Neutrophil (primary cell): ENCODE data around the gene IL4.

Source experiments
- H3K27ac ChIP-seq: fragments of 200-600 bp; sonication (generic); 2 replicates; pipeline ENCODE4 v1.5.1; 2016; ENCODE audit warnings: mild to moderate bottlenecking, moderate library complexity
- H3K27me3 ChIP-seq: fragments of 200-600 bp; sonication (generic); 2 replicates; pipeline ENCODE4 v1.6.0; 2016; ENCODE audit warnings: mild to moderate bottlenecking
- H3K36me3 ChIP-seq: fragments of 200-600 bp; sonication (generic); 2 replicates; pipeline ENCODE4 v1.5.1; 2017
- H3K4me1 ChIP-seq, 2 experiments: fragments of 200-600 bp in 1 of 2; sonication (generic) in 1 of 2; 1 replicate in 1 of 2; 2 replicates in 1 of 2; pipeline versions ENCODE4 v1.5.1 to v1.6.1; 2013 to 2016; ENCODE audit warnings: low read depth in 1 of 2, low read length in 1 of 2, mild to moderate bottlenecking in 1 of 2, moderate library complexity in 1 of 2; ENCODE audit not compliant: control insufficient read depth in 1 of 2, insufficient read depth in 1 of 2
- H3K4me3 ChIP-seq, 2 experiments: fragments of 200-600 bp in 1 of 2; sonication (generic) in 1 of 2; 1 replicate in 1 of 2; 2 replicates in 1 of 2; pipeline ENCODE4 v1.5.1; 2013 to 2016; ENCODE audit warnings: low read depth in 1 of 2, low read length in 1 of 2, mild to moderate bottlenecking in 1 of 2, moderate library complexity in 1 of 2
- H3K9me3 ChIP-seq: fragments of 200-600 bp; sonication (generic); 2 replicates; pipeline ENCODE4 v1.5.1; 2016
- TF ChIP-seq, protein P1 (sequence below): fragments of 200-600 bp; sonication (generic); IDR thresholded peaks from 2 replicates; pipeline ENCODE4 v1.5.1; 2016; ENCODE audit warnings: antibody characterized with exemption

The IL4 gene

DNA sequence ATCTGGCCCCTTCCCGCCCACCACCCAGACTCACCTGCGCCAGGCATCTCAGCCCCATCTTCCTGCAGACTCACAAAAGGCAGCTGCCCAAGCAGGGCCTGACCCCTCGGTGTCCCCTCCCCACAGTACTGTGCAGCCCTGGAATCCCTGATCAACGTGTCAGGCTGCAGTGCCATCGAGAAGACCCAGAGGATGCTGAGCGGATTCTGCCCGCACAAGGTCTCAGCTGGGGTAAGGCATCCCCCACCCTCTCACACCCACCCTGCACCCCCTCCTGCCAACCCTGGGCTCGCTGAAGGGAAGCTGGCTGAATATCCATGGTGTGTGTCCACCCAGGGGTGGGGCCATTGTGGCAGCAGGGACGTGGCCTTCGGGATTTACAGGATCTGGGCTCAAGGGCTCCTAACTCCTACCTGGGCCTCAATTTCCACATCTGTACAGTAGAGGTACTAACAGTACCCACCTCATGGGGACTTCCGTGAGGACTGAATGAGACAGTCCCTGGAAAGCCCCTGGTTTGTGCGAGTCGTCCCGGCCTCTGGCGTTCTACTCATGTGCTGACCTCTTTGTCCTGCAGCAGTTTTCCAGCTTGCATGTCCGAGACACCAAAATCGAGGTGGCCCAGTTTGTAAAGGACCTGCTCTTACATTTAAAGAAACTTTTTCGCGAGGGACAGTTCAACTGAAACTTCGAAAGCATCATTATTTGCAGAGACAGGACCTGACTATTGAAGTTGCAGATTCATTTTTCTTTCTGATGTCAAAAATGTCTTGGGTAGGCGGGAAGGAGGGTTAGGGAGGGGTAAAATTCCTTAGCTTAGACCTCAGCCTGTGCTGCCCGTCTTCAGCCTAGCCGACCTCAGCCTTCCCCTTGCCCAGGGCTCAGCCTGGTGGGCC, 13.9 kb upstream of the IL4 start:
- Histone ChIP-seq H3K4me1 (peaks cover 0 to 4% of the 10 kb centered on the region in 2 experiments), H3K27me3 (peaks cover 39% of the 10 kb centered on the region), H3K27ac (no peak overlapping the region), H3K36me3 (no peaks in the 10 kb centered on the region), H3K9me3 (no peaks in the 10 kb centered on the region), H3K4me3 (no peak overlapping the region)
- TF ChIP-seq, protein P1, sequence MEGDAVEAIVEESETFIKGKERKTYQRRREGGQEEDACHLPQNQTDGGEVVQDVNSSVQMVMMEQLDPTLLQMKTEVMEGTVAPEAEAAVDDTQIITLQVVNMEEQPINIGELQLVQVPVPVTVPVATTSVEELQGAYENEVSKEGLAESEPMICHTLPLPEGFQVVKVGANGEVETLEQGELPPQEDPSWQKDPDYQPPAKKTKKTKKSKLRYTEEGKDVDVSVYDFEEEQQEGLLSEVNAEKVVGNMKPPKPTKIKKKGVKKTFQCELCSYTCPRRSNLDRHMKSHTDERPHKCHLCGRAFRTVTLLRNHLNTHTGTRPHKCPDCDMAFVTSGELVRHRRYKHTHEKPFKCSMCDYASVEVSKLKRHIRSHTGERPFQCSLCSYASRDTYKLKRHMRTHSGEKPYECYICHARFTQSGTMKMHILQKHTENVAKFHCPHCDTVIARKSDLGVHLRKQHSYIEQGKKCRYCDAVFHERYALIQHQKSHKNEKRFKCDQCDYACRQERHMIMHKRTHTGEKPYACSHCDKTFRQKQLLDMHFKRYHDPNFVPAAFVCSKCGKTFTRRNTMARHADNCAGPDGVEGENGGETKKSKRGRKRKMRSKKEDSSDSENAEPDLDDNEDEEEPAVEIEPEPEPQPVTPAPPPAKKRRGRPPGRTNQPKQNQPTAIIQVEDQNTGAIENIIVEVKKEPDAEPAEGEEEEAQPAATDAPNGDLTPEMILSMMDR: no peak

DNA sequence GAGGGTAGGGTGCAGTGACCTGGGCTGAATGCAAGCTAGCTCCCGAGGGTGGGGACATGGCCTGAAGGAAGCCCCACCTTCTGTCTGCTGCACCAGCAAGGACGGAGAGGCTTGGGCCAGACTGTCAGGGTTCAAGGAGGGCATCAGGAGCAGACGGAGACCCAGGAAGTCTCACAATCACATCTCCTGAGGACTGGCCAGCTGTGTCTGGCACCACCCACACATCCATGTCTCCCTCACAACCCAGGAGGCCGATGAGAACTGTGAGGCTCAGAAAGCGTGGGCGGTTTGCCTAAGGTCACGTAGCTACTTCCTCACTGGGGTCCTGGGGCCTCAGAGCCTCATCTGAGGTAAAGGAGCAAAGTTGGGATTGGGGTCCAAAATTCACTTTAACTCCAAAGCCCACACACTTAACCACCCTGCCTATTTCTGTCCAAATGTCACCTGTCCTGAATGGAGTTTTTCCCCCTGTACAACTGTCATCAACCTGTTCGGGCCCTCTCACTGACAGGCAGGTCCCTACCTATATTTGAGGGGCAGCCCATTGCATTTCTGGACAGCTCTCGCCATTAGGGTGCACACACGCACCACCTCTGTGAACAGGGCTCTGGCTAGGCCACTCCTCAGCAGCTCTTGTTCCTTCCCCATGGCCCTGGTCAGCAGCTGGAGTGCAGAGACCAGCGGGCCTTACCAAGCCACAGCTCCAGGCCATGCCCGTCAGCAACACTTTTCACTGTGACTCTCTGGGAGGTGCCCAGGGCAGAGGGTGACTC, 12.4 kb upstream of the IL4 start:
- H3K27me3 ChIP-seq: peaks cover 23% of the 10 kb centered on the region
- no peaks in the 10 kb centered on the region for H3K9me3 ChIP-seq
- H3K27ac ChIP-seq: no peak overlapping the region
- no peak overlapping the region for H3K4me3 ChIP-seq
- H3K36me3 ChIP-seq: no peaks in the 10 kb centered on the region
- TF ChIP-seq, protein P1: no peak
- peaks cover 0 to 2% of the 10 kb centered on the region in 2 experiments for H3K4me1 ChIP-seq

DNA sequence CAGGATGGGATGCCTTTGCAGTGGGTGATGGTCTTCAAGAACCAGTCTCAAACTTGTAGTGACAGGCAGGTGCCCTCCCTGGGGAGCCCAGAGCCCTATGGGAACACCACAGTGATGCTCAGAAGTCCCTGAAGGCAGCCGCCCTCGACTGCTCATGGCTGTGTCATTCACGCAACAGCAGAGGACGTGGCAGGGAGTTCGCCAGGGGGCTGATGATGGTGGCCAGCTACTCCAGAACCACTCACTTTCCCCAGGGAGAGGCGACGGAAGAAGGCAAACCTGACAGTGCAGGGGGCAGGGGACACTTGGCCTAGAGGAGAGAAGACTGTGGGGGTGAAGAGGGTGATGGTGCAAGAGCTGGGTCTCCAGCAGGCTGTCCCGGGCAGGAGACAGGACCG, 11.8 kb upstream of the IL4 start:
- TF ChIP-seq, protein P1: no peak

DNA sequence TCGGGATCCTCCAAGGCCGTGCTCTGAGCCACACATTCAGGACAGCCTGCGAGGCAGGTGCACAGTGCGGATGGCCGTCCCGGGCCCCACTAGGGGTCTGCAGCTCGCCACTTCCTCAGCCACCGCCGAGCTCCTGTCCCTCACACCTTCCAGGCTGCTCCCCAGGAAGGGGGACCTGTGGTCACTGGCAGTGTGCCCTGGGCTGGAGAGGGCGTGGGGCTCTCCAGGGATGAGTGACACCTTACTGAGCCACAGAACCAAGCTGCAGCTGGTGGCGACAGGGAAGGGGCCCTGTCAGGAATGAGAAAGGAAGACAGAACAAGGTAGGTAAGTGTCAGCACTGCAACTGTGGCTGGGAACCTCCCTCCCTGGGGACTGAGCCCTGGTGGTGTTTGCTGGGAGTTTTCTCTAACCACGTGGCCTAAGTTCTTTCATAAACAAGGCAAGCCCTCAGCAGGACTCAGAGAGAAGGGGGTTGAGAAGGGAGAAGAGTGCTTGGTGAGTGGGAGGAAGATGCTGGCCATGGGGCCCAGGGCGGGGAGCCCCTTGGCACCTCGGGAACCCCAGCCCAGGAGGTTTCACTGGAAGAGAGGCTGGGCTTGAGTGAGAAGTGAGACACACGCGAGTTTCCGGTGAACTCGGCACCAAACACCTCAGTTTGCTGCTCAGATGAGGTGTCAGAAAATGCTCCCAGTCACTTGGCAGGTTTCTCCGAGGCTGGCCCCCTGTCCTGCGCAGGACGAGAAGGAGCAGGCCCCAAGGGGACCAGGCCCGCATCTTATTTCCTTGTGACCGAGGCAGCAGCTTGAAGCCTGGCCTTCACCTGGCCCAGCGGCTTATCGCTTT, 10.6 kb upstream of the IL4 start:
- Histone ChIP-seq H3K27me3 (peaks cover 6% of the 10 kb centered on the region), H3K27ac (no peak overlapping the region), H3K36me3 (no peaks in the 10 kb centered on the region), H3K9me3 (no peaks in the 10 kb centered on the region), H3K4me1 (no peaks in the 10 kb centered on the region), H3K4me3 (no peak overlapping the region)
- TF ChIP-seq, protein P1: no peak

More for the DNA sequence above, 11.8 kb upstream of the IL4 start:
- Histone ChIP-seq H3K4me3 (no peak overlapping the region), H3K9me3 (no peaks in the 10 kb centered on the region), H3K27me3 (peaks cover 17% of the 10 kb centered on the region), H3K27ac (no peak overlapping the region), H3K4me1 (no peaks in the 10 kb centered on the region), H3K36me3 (no peaks in the 10 kb centered on the region)
